ENCODE results near the gene UBA1.

DNA sequence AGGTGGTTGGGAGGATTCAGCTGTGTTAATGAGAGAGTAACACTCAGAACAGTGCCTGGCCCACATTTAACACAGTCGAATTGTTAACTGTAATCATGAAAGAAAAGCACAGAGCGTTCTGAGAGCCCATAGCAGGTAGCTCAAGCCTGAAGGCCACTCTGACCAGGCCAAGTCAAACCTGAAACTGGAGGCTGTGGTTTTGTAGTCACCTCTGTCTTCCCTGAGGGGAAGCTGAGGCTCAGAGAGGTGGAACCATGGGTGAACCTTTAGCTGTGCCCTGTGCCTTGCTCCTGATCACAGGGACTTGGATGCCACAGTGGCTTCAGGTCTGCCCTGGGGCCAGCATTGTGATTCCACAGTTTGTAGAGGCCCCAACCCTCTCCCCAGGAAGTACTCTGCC, 16.6 kb upstream of the UBA1 start:
- TF ChIP-seq POLR2AphosphoS5 (IDR thresholded peaks at IDR 0.05; ENCODE audit: insufficient read depth in 1 of 2, low read depth in 1 of 2): no peak
- TF ChIP-seq POLR2A (IDR thresholded peaks at IDR 0.05): no peak
- TF ChIP-seq, protein P1, sequence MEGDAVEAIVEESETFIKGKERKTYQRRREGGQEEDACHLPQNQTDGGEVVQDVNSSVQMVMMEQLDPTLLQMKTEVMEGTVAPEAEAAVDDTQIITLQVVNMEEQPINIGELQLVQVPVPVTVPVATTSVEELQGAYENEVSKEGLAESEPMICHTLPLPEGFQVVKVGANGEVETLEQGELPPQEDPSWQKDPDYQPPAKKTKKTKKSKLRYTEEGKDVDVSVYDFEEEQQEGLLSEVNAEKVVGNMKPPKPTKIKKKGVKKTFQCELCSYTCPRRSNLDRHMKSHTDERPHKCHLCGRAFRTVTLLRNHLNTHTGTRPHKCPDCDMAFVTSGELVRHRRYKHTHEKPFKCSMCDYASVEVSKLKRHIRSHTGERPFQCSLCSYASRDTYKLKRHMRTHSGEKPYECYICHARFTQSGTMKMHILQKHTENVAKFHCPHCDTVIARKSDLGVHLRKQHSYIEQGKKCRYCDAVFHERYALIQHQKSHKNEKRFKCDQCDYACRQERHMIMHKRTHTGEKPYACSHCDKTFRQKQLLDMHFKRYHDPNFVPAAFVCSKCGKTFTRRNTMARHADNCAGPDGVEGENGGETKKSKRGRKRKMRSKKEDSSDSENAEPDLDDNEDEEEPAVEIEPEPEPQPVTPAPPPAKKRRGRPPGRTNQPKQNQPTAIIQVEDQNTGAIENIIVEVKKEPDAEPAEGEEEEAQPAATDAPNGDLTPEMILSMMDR (IDR thresholded peaks at IDR 0.05): no peak

All from vagina (tissue), 2 donors.